Fibroblast of the aortic adventitia (primary cell): ENCODE measurements around the gene RPRD1B. TPM values are rescaled to one million over a fixed set of nuclear protein-coding genes. Genes with fewer than 3 reads are reported as not detected.
A peak's percentile ranks its signal among the peaks of the same experiment; 100 is the strongest.

Source experiments
- DNase-seq: peaks from one replicate; pipeline ENCODE4 v3.0.0-alpha.2; 2010; ENCODE audit warnings: low read depth
- H3K4me3 ChIP-seq: 2 replicates; pipeline ENCODE4 v1.5.1; 2011; ENCODE audit warnings: low read depth, mild to moderate bottlenecking, control low read depth, low read length, moderate library complexity
- total RNA-seq: library from RNA; depleted of rRNA; stranded (reverse); fragments of >200 nt; gene quantifications from 2 replicates; pipeline ENCODE4 v1.2.3, GENCODE V29; 2012; ENCODE audit warnings: low replicate concordance
- TF ChIP-seq, protein P1 (sequence below): IDR thresholded peaks from 2 replicates; pipeline ENCODE4 v1.5.1; 2011; ENCODE audit warnings: mild to moderate bottlenecking, low read length, control low read depth, inconsistent platforms; ENCODE audit not compliant: insufficient read depth

Gene RPRD1B
- total RNA-seq, 1 donor: 19.5 TPM

DNA sequence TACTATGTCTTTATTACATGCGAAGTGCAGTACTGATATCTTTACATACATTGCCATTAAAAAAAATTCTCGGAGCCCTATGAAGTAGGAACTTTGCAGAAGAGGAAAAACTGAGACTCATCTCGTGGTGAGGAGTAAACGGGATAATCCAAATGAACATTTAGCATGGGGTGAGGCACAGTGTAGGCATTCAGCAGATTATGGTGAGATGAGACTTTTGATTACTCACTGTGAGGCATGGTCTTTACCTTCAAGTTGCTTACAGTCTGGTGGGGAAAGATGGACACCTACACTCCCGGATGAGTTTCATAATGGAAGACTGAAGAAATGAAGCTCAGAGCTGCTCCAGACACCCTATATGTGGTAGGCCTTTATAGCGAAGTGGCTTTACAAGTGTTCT lies 1.4 kb downstream of the RPRD1B start:
- peak overlapping the region; percentile 96 for H3K4me3 ChIP-seq
- TF ChIP-seq, protein P1, sequence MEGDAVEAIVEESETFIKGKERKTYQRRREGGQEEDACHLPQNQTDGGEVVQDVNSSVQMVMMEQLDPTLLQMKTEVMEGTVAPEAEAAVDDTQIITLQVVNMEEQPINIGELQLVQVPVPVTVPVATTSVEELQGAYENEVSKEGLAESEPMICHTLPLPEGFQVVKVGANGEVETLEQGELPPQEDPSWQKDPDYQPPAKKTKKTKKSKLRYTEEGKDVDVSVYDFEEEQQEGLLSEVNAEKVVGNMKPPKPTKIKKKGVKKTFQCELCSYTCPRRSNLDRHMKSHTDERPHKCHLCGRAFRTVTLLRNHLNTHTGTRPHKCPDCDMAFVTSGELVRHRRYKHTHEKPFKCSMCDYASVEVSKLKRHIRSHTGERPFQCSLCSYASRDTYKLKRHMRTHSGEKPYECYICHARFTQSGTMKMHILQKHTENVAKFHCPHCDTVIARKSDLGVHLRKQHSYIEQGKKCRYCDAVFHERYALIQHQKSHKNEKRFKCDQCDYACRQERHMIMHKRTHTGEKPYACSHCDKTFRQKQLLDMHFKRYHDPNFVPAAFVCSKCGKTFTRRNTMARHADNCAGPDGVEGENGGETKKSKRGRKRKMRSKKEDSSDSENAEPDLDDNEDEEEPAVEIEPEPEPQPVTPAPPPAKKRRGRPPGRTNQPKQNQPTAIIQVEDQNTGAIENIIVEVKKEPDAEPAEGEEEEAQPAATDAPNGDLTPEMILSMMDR: no peak
- DNase-seq: no peak

DNA sequence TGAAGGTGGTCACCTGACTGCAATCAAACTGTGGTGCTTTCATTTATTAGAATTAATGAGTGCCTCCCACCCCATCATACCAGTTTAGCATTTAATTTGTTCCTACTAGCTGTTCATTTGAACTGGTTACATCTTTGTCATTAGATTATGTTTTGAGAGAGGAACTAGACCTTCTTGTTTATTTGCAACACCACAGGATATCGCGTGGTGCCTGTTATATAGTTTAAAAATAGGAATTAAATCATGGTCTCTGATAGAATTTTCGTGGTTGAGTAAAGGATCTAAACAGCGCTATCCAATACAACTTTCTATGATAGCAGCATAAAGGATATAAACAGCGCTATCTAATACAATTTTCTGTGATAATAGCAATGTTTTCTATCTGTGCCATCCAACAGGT lies 2.8 kb downstream of the RPRD1B start:
- TF ChIP-seq, protein P1: no peak
- H3K4me3 ChIP-seq: no peak overlapping the region
- no peak for DNase-seq

DNA sequence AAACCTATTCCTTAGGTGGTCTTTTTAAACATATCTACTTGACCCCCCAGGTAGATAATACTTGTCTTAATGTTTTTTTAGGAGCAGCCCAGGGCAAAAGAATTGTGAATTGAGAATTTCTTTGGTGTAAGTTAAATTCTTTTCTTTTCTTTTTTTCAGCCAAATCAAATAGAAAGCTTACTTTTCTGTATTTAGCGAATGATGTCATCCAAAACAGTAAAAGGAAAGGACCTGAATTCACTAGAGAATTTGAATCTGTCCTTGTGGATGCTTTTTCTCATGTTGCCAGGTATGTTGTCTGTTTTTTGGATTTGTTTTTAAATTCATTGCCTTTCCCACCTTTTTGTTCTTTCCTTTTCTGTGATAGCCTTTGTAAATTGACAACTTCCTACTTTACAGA lies 6.7 kb downstream of the RPRD1B start:
- TF ChIP-seq, protein P1: no peak
- no peak for DNase-seq
- no peak overlapping the region for H3K4me3 ChIP-seq

DNA sequence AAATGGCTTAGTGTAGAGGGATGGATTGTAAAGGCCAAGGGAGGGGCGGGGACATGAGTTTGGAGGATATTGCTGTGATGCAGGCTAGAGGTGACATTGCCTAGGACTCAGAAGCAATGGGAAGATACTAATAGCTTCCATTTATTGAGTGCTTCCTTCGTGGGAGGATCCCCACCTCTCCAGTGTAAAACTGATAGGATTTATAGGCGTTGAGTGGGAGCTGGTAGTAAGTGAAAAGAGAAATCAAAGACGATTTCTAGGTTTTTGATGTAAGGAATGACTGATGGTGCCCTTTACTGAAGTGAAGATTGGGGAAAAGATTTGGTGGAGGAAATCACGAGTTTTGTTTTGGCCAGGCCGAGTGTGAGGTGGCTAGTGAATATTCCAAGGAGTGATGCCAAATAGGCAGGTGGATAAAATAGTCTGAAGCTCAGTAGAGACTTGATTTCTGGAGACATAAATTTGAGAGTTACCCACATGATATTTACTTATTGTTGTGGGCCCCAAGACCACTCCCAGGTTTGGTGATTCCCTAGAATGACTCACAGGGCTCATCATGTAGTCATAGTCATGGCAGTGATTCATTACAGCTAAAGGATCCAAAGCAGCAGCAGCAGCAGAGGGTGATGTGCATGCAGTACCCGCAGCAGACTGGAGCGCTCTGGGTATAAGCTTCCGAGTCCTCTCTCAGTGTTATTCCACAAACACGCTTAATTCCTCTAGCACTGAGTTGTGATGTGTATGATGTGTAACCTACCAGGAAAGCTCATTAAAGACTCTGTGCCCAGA lies 10.2 kb downstream of the RPRD1B start:
- no peak overlapping the region for H3K4me3 ChIP-seq
- peak; percentile 58 for DNase-seq
- TF ChIP-seq, protein P1: peak; percentile 25

DNA sequence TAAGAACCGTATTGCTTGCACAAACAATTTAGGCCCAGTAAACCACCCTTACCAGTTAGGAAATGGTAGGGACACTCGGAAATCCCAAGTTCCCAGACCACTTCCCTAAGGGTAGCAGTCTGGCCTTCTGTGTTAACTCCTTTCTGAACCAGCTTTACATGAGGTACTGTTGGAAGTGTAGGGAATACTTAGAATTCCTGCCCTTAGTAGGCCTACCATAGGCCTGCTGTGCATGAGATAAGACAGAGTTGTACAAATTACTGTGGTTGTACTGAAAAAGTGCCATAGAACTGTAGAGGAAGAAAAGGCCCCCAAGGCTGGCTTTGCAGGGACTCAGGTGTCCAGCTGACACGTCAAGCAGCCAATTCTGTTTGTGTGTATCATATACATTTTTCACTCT lies 11.1 kb downstream of the RPRD1B start:
- DNase-seq: no peak
- H3K4me3 ChIP-seq: no peak overlapping the region
- TF ChIP-seq, protein P1: no peak

DNA sequence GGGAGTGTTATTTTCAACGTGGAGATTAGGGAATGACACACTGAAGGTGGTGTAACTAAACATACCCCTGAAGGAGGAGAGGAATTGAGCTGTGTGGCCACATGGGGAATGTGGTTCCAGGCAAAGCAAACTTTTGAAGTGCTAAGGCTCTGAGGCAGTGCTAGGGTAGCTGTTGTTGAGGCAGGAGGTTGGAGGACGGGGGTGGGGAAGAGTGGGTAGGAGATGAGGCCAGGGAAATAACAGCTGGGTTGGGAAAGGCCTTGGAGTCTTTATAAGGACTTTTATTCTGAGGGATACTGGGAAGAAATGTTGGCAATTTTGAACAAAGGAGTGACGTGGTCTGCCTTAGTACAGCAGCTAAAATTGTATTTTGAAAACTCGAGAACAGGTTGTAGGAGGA lies 13.0 kb downstream of the RPRD1B start:
- H3K4me3 ChIP-seq: no peak overlapping the region
- TF ChIP-seq, protein P1: no peak
- DNase-seq: no peak

DNA sequence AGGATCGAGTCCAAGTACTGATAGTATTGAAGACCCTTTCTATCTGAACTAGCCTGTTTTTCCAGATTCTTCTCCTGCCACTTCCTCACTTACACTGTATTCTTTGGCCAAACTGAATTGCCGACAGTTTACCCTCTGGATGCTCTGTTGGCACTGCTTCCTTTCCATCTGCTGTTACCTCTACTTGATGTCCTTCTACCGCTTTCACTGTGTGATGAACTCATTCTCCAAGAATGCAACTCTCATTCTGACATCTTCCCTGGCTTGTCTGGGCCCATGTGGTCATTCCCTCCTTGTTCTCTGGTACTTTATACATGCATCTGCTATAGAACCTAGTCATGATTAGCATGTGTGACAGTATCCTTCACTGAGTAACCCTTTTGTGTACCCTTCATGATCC lies 16.3 kb downstream of the RPRD1B start:
- no peak overlapping the region for H3K4me3 ChIP-seq
- TF ChIP-seq, protein P1: no peak
- DNase-seq: peak; percentile 51
